GM12872 (cell line): ENCODE data around the gene SLC8A3.

Experiments used
- CTCF ChIP-seq: IDR thresholded peaks from 3 replicates; pipeline ENCODE4 v1.5.1; 2011; ENCODE audit warnings: low read depth, mild to moderate bottlenecking, low read length, moderate library complexity; ENCODE audit not compliant: insufficient read depth

Gene SLC8A3

GRCh38 chr14:70094631-70095030 lies 94.1 kb downstream of the SLC8A3 start:
- TF ChIP-seq CTCF, result no peak

GRCh38 chr14:70094106-70094505 lies 94.6 kb downstream of the SLC8A3 start:
- TF ChIP-seq CTCF, result no peak

GRCh38 chr14:70093156-70093555 lies 95.6 kb downstream of the SLC8A3 start:
- TF ChIP-seq CTCF, result no peak

GRCh38 chr14:70087380-70087697 lies 101.4 kb downstream of the SLC8A3 start:
- TF ChIP-seq CTCF, result no peak

- TF ChIP-seq CTCF, result peak; percentile 63
Observed at GRCh38 chr14:70086685-70087379, 101.9 kb downstream of the SLC8A3 start.

GRCh38 chr14:70084226-70084625 lies 104.5 kb downstream of the SLC8A3 start:
- TF ChIP-seq CTCF, result no peak

GRCh38 chr14:70082394-70082793 lies 106.4 kb downstream of the SLC8A3 start:
- no peak for TF ChIP-seq CTCF
